Fibroblast of lung (primary cell): ENCODE results near the gene TNPO3.
"Not testable (repeated sequence)": the region's sequence is repeated elsewhere in the genome, so short reads cannot be mapped to it uniquely, and the experiment has no call there.

Source experiments
- EZH2 ChIP-seq: IDR thresholded peaks from 2 replicates; pipeline ENCODE4 v1.5.1; 2012; ENCODE audit warnings: low read length, control low read depth, mild to moderate bottlenecking; ENCODE audit errors: missing control alignments
- TF ChIP-seq, protein P1 (sequence below), 2 donors: IDR thresholded peaks in 1 of 2; conservative IDR thresholded peaks in 1 of 2; 1 replicate in 1 of 2; 2 replicates in 1 of 2; pipeline ENCODE4 v1.5.1; 2011 to 2012; ENCODE audit warnings: low read length in 2 of 2, control low read depth in 1 of 2, inconsistent platforms in 1 of 2, low read depth in 1 of 2, mild to moderate bottlenecking in 1 of 2

- TF ChIP-seq, protein P1, sequence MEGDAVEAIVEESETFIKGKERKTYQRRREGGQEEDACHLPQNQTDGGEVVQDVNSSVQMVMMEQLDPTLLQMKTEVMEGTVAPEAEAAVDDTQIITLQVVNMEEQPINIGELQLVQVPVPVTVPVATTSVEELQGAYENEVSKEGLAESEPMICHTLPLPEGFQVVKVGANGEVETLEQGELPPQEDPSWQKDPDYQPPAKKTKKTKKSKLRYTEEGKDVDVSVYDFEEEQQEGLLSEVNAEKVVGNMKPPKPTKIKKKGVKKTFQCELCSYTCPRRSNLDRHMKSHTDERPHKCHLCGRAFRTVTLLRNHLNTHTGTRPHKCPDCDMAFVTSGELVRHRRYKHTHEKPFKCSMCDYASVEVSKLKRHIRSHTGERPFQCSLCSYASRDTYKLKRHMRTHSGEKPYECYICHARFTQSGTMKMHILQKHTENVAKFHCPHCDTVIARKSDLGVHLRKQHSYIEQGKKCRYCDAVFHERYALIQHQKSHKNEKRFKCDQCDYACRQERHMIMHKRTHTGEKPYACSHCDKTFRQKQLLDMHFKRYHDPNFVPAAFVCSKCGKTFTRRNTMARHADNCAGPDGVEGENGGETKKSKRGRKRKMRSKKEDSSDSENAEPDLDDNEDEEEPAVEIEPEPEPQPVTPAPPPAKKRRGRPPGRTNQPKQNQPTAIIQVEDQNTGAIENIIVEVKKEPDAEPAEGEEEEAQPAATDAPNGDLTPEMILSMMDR (conservative IDR thresholded peaks at IDR 0.05 in 1 of 2, IDR thresholded peaks at IDR 0.05 in 1 of 2; ENCODE audit: low read depth in 1 of 2, low read length in 2 of 2): not testable (repeated sequence)
- not testable (repeated sequence) for TF ChIP-seq EZH2
Observed at GRCh38 chr7:128943251-128943650, 111.7 kb downstream of the TNPO3 start.
